PC-9 (cell line): ENCODE measurements around the gene YWHAQ. TPM values are rescaled to one million over a fixed set of nuclear protein-coding genes. Genes with fewer than 3 reads are reported as not detected.

Experiments used
- BruUV-seq: library from RNA; stranded (reverse); fragments of 400-500 nt; replicated peaks from 2 replicates; lab custom pipeline; 2021; lab: Mats Ljungman, UMichigan
- CTCF ChIA-PET: fragments of 300-600 bp; sonication (Branson Sonifier 250); formaldehyde crosslinking; loops from one replicate; lab custom pipeline; 2022; ENCODE audit warnings: antibody characterized with exemption; lab: Charles Lee
- POLR2A ChIA-PET: fragments of 300-600 bp; sonication (Branson Sonifier 250); formaldehyde crosslinking; loops from one replicate; lab custom pipeline; 2022; ENCODE audit warnings: antibody characterized with exemption; ENCODE audit not compliant: unreplicated experiment; lab: Charles Lee
- DNase-seq, 2 experiments: peaks; one replicate each; pipeline versions ENCODE4 v3.0.0 to v3.0.0-alpha.2; 2015 to 2022; ENCODE audit warnings: mixed read lengths in 1 of 2
- H2AFZ ChIP-seq: fragments of 200-600 bp; sonication (generic); 2 replicates; pipeline ENCODE4 v1.8.1; 2017; ENCODE audit warnings: antibody characterized with exemption
- H3F3A ChIP-seq: fragments of 200-600 bp; sonication (generic); 2 replicates; pipeline ENCODE4 v1.8.1; 2017; ENCODE audit warnings: antibody characterized with exemption, mild to moderate bottlenecking, low read depth; ENCODE audit not compliant: insufficient read depth
- H3K27ac ChIP-seq: fragments of 200-600 bp; sonication (generic); 2 replicates; pipeline ENCODE4 v1.6.1; 2016; ENCODE audit warnings: mixed run types
- H3K27me3 ChIP-seq: fragments of 200-600 bp; sonication (generic); 2 replicates; pipeline ENCODE4 v1.6.1; 2016; ENCODE audit warnings: low read depth, mixed run types; ENCODE audit not compliant: insufficient read depth
- H3K36me3 ChIP-seq: fragments of 200-600 bp; sonication (generic); 2 replicates; pipeline ENCODE4 v1.6.1; 2016; ENCODE audit warnings: low read depth, mixed run types
- H3K4me1 ChIP-seq: fragments of 200-600 bp; sonication (generic); replicated peaks from 2 replicates; pipeline ENCODE4 v1.6.1; 2016; ENCODE audit warnings: mixed run types; ENCODE audit not compliant: insufficient read depth
- H3K4me2 ChIP-seq: fragments of 200-600 bp; sonication (generic); 2 replicates; pipeline ENCODE4 v1.6.1; 2017; ENCODE audit warnings: mixed run types
- H3K4me3 ChIP-seq: fragments of 200-600 bp; sonication (generic); 2 replicates; pipeline ENCODE4 v1.6.1; 2016; ENCODE audit warnings: mixed run types
- H3K79me2 ChIP-seq: fragments of 200-600 bp; sonication (generic); 2 replicates; pipeline ENCODE4 v1.6.1; 2017; ENCODE audit warnings: low read depth, mixed run types
- H3K9me2 ChIP-seq: fragments of 200-600 bp; sonication (generic); 2 replicates; pipeline ENCODE4 v1.8.1; 2017; ENCODE audit warnings: mild to moderate bottlenecking; ENCODE audit not compliant: insufficient read depth
- H3K9me3 ChIP-seq: fragments of 200-600 bp; sonication (generic); 2 replicates; pipeline ENCODE4 v1.8.1; 2016; ENCODE audit warnings: low read depth; ENCODE audit not compliant: insufficient read depth
- H4K20me1 ChIP-seq: fragments of 200-600 bp; sonication (generic); 2 replicates; pipeline ENCODE4 v1.8.1; 2017; ENCODE audit not compliant: insufficient read depth
- CTCF ChIP-seq: fragments of 200-600 bp; sonication (generic); conservative IDR thresholded peaks from 2 replicates; pipeline ENCODE4 v1.6.1; 2017; ENCODE audit warnings: mixed run types, antibody characterized with exemption, mild to moderate bottlenecking, moderate library complexity
- EZH2 ChIP-seq: fragments of 200-600 bp; sonication (generic); IDR thresholded peaks from 2 replicates; pipeline ENCODE4 v1.8.0; 2017; ENCODE audit warnings: antibody characterized with exemption, low read depth
- intact Hi-C: fragments of 100-400 bp; cut with micrococcal nuclease; formaldehyde crosslinking; loops from one replicate; pipeline ENCODE4 v1.10.0; 2022; ENCODE audit not compliant: unreplicated experiment
- total RNA-seq: library from RNA; stranded (reverse); gene quantifications from 2 replicates; pipeline ENCODE4 v1.2.3, GENCODE V29; 2021

The YWHAQ gene
- total RNA-seq, 1 experiment from 2014 or later = 353 TPM

- intact Hi-C loops = no loop called here
- ChIA-PET CTCF (no interaction called here), POLR2A (no interaction called here)
- peaks cover 12% of the 10 kb centered on the region for H3K36me3 ChIP-seq
- H3K79me2 ChIP-seq = peaks cover 100% of the 10 kb centered on the region
- H4K20me1 ChIP-seq = peaks cover 67% of the 10 kb centered on the region
- H3K27ac ChIP-seq = peak overlapping the region; percentile 12; the same call in 1 of the 2 replicates
- BruUV-seq = no TSS peak
- H2AFZ ChIP-seq = no peak overlapping the region
- no peak overlapping the region for H3K4me2 ChIP-seq
- no peaks in the 10 kb centered on the region for H3K9me2 ChIP-seq
- H3F3A ChIP-seq = peaks cover 25% of the 10 kb centered on the region
- H3K4me1 ChIP-seq = peaks cover 51% of the 10 kb centered on the region
- H3K9me3 ChIP-seq = no peaks in the 10 kb centered on the region
- no peak overlapping the region for H3K4me3 ChIP-seq
- no peaks in the 10 kb centered on the region for H3K27me3 ChIP-seq
- TF ChIP-seq CTCF = no peak
- no peak for TF ChIP-seq EZH2
- DNase-seq = no peak
Measured at GRCh38 chr2:9548506-9548905, 82.3 kb downstream of the YWHAQ start.

- TF ChIP-seq CTCF = no peak
- no peak for TF ChIP-seq EZH2
- no peak overlapping the region for H3K4me2 ChIP-seq
- CTCF ChIA-PET = no interaction called here
- H3K9me2 ChIP-seq = no peaks in the 10 kb centered on the region
- no peak for DNase-seq
- peaks cover 100% of the 10 kb centered on the region for H3K79me2 ChIP-seq
- peaks cover 77% of the 10 kb centered on the region for H4K20me1 ChIP-seq
- peaks cover 40% of the 10 kb centered on the region for H3K4me1 ChIP-seq
- H3K9me3 ChIP-seq = no peaks in the 10 kb centered on the region
- no peak overlapping the region for H2AFZ ChIP-seq
- H3F3A ChIP-seq = peaks cover 16% of the 10 kb centered on the region
- intact Hi-C loops = no loop called here
- no peak overlapping the region for H3K4me3 ChIP-seq
- H3K27ac ChIP-seq = no peak overlapping the region
- H3K27me3 ChIP-seq = no peaks in the 10 kb centered on the region
- no TSS peak for BruUV-seq
- POLR2A ChIA-PET = no interaction called here
- H3K36me3 ChIP-seq = peaks cover 21% of the 10 kb centered on the region
Measured at GRCh38 chr2:9547262-9547991, 83.4 kb downstream of the YWHAQ start.

- Histone ChIP-seq H3K9me3 (no peaks in the 10 kb centered on the region), H4K20me1 (peaks cover 95% of the 10 kb centered on the region), H3K27ac (no peak overlapping the region), H3K27me3 (no peaks in the 10 kb centered on the region), H3F3A (peaks cover 5% of the 10 kb centered on the region; the same call in 1 of the 2 replicates), H3K36me3 (peaks cover 31% of the 10 kb centered on the region), H3K79me2 (peaks cover 100% of the 10 kb centered on the region), H3K4me1 (peaks cover 23% of the 10 kb centered on the region), H3K4me3 (no peak overlapping the region), H3K4me2 (no peak overlapping the region), H2AFZ (no peak overlapping the region), H3K9me2 (no peaks in the 10 kb centered on the region)
- ChIA-PET POLR2A (interaction anchor here (0.6 kb wide), 1 partner anchor 16 kb away, joined by 6 read pairs; no protein-coding TSS in a partner anchor), CTCF (no interaction called here)
- intact Hi-C loops = no loop called here
- TF ChIP-seq EZH2 (no peak), CTCF (no peak)
- no TSS peak for BruUV-seq
- no peak for DNase-seq
Measured at GRCh38 chr2:9545502-9545901, 85.3 kb downstream of the YWHAQ start.
